GM21360 (cell line): ENCODE measurements around the gene TBC1D9.
A peak's percentile ranks its signal among the peaks of the same experiment; 100 is the strongest.
"Not testable (repeated sequence)": the region's sequence is repeated elsewhere in the genome, so short reads cannot be mapped to it uniquely, and the experiment has no call there.

Experiments used
- ATAC-seq: cut with Tn5 transposase; IDR thresholded peaks from one replicate; pipeline ENCODE4 v1.9.1; 2021; ENCODE audit warnings: mild to moderate bottlenecking, moderate library complexity; ENCODE audit not compliant: unreplicated experiment

The TBC1D9 gene

DNA sequence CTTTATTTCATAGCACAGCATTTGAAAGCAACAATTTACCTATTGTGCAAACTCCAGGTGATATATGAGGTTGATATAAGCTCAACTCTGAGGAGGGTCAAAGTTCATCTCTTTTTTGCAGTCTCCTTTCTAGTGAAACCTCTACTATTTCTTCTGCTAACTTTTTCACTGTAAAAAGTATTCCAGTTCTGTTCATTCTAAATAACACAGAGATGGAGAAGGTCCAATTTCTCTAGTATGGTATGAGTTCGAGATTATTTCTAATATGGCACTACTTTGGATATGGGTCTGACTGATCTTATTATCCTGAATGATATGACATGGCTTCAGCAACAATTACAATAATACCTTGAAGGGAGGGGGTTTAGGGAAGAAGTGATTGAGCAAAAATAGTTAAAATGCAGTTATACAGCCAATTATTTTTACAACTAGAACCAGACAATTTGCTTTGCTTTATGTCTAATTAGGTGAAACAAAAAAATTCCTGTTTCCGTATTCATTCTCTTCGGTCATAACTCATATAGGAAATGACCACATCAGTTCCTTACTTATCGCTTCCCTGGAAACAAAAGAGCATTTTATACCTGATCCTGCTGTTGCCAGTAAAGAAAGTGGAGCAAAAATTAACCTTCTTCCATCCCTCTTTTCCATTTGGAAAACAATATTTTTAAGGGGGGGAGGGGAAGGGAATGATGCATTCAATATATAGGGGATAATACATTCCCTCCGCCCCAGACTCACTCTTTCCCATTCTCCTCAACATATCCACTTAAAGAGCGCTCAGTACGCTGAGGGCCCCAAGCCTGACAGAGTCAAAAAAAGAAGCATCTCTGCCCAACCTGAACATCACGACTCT is 1.0 kb downstream of the TBC1D9 start:
- no peak for ATAC-seq

DNA sequence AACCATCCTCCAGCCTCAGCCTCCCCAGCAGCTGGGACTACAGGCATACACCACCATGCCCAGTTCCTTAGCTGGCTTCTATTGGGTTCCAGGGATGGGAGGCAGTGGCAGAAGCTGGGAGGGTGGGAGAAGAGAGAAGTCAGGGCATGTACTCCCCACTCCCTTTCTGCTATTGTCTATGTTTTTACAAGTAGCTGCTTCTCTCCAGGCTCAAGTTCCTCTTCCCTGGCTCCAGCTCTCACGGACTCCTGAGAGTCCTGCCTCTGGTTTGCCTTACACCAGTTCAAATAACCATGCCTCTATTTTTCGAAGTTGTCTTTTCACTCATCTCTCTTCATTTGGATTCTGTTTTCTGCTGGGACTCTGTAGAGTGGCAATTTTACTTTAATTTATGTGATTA is 2.9 kb downstream of the TBC1D9 start:
- ATAC-seq = no peak

DNA sequence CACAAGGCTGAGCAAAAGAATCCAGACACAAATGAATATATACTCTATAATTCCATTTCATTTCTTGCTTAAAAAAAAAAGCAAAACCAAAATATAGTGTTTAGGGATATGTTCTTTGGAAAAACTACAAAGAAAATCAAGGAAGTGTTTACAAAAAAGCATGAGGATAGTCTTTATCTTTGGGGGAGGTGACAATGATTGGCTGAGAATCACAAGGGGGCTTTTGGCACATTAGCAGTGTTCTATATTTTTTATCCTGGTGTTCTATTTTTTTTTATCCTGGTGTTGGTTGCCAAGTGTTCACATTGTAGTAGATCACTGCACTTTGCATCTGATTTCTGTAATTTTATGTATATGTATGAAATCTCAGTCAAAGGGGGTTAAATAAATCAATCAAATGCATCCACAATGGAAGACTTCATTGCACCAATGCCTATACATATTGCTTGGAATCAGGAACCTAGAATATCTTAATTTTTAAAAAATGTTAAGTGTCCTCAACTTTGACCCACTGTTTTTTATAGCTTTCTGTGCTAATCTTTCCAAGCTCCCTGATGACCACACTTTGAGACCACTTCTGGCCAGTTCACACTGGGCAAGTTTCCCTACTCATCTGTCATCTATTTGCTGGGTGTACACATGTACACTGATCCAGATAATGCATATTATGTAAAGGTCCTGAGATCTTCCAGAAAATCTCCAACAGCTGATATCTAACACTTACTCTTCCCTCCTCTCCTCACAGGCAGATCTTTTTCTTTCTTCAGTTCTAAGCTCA is 3.7 kb downstream of the TBC1D9 start:
- ATAC-seq = no peak

DNA sequence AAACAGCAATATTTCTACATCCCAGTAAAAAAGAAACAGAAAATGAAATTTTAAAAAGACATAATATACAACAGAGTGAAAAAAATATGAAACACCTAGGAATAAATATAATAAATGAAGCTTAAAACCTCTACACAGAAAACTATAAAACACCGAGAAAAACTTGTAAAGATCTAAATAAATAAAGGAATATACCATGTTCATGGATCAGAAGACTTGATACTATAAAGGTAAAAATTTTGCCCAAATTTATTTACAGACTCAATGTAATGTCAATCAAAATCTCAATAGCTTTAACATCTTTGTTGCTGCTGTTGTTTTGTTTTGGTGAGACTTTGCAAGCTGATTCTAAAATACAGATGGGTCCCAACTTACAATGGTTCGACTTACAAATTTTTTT is 5.7 kb downstream of the TBC1D9 start:
- ATAC-seq = no peak

DNA sequence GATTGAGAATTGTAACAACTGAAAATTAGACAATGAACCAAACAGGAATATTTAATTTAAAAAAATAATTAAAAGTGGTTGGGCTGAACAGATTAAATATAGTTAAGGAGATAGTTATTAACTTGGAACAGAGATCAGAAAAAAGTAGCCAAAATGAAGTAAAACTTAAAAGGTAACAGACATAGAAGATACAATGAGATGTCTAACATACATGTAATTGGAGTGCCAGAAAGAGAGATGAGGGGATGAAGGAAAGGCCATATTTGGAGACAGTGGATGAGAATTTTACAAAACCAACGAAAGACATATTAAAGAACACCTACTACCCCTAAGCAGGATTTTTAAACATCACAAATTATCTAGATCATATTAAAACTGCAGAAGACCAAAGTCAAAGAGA is 8.0 kb downstream of the TBC1D9 start:
- ATAC-seq = no peak

DNA sequence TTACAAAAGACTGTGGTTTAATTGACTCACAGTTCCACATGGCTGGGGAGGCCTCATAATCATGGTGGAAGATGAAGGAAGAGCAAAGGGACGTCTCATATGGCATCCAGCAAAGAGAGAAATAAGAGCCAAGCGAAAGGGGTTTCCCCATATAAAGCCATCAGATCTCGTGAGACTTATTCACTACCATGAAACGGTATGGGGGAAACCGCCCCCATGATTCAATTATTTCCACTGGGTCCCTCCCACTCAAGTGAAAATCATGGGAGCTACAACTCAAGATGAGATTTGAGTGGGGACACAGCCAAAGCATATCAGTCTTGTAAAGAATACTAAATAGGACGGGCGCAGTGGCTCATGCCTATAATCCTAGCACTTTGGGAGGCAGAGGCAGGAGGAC is 9.6 kb downstream of the TBC1D9 start:
- ATAC-seq = not testable (repeated sequence)

DNA sequence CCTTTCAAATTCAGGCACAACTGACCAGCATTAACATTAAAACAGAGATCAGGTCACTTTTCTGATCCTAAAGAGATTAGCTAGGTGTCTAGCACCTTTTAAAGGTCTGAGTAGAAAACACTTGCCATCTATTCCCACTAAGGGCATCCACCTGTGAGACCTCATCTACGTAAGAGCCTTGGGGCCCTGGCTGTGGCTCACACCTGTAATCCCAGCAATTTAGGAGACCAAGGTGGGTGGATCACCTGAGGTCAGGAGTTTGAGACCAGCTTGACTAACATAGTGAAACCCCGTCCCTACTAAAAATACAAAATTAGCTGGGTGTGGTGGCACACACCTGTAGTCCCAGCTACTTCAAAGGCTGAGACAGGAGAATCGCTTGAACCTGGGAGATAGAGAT is 11.8 kb downstream of the TBC1D9 start:
- no peak for ATAC-seq

DNA sequence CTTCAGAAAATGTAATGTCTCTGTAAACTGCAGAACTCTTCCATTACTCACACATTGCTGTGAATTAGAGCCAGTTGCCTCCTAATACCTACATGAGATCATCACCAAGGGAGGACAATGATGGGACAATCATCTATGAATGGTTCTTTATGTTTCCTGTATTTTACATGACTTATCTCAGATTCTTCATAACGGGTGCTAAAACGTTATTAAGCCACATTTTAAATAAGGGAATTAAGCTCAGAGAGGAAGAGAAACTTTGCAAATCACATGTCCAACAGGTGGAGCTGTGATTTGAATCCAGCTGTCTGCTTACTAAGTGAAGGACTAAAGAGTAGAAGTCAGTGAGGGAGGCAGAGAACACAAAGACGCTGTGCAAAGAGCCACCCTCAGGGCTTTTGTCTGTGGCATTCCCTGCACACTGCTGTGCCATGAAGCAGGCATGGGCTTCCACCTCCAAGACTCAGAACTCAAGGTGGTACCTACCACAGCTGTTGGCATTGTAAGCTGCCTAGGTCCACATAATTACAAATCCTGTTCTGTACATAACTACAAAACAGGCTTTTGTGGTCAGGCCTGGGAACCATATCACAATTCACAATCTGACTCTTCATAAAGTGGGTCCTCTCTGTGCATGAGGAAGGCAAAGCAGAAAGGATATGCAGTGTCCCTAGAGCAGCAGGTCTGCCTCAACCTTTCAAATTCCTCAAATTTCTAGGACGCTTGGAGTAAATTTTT is 12.8 kb downstream of the TBC1D9 start:
- ATAC-seq = peak; percentile 67

DNA sequence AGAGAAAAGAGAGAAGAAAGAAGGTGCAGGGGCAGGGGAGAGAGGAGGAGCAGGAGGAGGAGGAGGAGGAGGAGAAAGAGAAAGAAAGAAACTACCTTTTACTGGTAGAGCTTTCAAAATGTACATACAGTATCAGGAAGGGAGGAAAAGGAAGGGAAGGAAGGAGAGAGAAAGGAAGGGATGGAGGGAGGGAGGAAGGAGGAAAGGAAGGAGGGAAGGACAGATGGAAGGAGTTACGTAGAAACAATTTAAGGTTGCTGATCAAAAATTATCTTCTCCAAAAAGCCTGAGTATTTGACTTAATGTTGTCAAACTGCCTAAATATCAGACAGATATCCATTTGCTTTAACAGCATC is 13.4 kb downstream of the TBC1D9 start:
- peak; percentile 21 for ATAC-seq

DNA sequence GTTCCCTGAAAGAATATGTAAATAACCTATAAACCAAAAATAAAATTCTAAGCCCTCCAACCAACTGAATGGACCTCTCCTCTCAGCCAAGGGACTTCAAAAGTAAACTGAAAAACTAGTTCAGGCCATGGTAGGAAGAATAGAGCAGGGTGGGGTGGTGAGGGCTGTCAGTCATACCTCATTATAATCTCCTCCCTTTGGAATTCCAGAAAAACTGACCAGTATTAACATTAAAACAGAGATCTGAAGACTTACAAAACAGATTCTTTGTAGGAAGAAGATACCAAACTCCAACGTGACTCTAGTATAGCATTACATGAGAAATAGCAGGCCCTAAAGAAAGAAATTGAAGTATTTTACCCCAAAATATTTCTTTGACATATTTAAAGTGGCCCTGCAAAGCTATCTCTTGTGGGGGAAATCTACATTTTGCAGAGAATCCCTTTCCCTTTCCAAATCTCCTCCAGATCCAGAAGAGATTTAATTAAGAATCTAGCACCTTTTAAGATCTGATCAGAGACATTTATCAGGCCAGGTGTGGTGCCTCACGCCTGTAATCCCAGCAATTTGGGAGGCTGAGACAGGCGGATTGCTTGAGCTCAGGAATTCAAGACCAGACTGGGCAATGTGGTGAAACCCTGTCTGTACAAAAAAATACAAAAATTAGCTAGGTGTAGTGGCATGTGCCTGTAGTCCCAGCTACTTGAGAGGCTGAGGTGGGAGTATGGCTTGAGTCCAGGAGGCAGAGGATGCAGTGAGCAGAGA is 15.1 kb downstream of the TBC1D9 start:
- ATAC-seq = no peak

DNA sequence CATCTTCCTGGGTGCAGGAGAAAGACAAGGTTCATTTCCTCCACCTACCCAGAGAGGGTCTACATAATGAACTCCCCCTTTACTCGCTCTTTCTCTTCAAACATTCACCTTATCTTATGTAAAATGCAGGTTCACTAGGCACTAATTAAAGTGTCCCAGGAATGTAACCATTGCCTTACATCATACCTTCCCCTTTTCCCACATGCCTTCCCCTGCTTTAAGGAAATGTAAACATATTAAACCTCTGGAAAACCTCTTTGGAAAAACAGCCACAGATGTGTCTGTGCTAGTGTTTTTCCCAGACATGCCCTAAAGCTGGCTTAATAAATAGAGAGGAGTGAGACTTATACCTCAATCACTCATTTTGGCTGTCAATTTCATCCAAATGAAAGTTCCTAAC is 15.8 kb downstream of the TBC1D9 start:
- ATAC-seq = no peak

DNA sequence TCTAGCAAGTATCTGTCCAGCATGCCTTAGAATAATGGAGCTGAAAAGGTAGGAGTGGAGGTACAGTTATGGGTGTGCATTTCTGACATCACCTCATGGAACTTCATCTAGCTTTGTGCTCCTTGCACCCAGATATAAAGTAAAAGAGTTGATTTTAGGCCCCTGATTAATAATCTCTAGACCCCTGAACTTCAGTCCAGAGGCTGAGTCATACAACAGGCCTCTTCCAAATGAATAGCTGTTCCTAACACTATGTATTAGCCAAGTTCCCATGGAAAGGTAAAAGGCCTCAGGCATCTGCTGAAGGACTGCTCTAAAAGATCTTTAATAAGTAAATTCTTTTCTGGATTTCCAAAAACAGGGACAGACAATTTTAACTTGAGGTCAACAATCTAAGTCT is 16.2 kb downstream of the TBC1D9 start:
- ATAC-seq = no peak

DNA sequence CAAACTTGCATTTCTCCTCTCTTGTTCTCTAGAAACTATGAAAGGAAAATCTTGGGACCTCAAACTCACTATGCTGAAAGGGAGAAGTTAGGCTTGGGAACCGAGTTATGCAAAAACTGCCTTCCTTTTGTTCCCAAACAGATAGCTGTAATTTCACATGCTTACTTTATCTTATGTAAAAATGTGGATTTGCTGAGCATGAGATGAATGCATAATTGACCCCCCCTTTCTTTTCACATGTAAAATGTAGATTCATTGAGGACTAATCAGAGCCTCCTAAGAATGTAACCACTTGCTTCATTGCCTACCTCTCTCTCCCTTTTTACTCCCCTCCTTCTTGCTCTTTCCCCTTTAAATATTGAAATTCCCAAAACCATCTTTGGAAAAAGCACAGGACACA is 18.0 kb downstream of the TBC1D9 start:
- ATAC-seq = no peak

DNA sequence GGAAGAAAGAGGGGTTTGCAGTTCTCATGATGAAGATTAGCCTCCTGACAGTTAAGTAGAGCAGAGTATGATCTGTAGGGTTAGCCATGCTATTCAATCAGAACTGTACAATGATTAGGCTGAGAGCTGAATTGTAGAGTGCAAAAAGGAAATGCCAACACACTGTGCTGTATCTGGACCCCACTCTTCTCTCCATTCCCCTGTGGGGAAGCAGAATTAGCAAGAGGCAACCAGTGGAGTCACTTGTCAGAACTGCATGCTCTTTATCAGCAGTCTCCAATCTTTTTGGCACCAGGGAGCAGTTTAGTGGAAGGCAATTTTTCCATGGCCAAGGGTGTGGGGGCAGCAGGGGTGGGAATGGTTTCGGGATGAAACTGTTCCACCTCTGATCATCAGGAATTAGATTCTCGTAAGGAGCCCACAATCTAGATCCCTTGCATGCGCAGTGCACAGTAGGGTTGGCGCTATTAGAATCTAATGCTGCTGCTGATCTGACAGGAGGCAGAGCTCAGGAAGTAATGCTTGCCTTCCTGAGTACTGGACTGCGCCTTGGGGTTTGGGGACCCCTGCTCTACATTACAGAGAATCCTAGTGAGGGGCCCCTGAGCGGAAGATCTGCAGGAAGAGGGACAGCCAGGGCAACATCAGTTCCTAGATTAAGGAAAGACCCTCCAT is 19.4 kb downstream of the TBC1D9 start:
- ATAC-seq = no peak

DNA sequence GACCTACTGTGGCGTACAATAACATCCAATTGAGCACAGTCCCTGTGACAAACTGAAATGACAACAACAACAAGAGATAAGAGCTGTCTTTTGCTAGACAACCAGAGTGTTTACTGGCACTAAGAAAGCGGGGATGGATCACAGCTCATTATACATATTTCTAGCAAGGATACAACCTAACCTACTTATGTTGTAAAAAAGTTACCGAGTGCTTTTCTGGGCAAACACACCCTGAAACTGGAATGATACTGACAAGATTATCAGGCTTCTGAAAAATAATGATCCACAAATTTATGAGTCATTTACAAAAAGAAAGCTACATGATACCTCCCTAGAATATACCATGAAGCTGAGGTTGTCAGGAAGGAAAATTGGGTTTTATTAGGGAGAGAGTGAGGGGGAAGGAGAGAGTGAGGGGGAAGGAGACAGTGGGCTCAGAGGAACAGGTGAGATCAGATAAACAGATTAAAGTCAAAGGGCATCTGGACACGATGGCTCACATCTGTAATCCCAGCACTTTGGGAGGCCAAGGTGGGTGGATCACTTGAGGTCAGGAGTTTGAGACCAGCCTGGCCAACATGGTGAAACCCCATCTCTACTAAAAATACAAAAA is 20.3 kb downstream of the TBC1D9 start:
- no peak for ATAC-seq

DNA sequence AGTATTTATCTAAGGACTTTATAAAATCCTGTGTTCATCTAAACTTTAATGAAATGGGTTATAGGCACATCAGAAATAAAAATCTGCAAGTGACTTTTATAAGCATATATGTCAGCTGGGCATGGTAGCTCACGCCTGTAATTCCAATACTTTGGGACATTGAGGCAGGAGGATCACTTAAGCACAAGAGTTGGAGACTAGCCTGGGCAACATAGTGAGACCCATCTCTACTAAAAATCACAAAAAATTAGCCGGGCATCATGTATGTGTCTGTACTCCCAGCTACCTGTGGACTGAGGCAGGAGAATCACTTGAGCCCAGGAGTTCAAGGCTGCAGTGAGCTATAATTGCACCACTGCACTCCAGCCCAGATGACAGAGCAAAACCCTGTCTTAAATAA is 20.9 kb downstream of the TBC1D9 start:
- no peak for ATAC-seq

DNA sequence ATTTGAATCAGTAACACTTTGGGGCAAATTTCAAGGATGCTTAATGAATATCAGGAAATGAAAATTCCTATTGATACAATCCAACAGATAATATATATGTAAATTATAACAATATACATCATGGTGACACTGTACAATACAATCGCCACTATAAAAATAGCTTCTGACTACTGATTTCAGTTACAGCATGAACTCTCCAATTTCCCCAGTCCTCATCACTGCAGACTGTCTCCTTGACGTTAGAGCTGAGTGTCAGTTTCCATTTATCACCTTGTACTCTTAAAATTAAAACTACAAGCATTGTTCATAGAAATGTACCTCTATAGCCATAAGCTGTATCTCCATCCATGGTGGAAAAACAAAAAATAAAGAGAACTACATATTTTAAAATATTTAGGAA is 23.4 kb downstream of the TBC1D9 start:
- ATAC-seq = no peak

DNA sequence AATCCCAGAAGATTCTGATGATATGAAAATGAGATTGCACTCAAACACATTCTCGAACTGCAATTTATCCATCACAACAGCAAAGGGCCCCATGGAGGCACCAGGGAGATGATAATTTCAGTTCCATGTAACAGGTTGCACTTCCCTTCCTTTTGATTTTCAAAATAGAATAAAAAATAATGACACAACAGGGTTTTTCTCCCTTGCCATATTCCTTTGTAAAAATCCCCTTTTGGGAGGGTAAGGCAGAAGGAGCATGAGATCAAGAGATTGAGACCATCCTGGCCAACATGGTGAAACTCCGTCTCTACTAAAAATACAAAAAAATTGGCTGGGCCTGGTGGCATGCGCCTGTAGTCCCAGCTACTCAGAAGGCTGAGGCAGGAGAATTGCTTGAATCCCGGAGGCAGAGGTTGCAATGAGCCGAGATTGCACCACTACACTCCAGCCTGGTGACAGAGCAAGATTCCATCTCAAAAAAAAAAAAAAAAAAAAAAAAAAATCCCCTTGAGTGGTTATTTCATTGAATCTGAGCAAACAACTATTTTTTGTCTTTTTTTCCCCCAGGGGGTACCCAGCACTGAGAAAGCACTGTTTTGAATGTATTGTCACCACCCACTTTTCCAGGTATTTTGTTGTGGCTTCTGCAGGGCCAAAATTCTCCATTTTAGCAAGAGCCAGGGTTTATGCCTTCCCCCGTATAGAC is 26.7 kb downstream of the TBC1D9 start:
- no peak for ATAC-seq

DNA sequence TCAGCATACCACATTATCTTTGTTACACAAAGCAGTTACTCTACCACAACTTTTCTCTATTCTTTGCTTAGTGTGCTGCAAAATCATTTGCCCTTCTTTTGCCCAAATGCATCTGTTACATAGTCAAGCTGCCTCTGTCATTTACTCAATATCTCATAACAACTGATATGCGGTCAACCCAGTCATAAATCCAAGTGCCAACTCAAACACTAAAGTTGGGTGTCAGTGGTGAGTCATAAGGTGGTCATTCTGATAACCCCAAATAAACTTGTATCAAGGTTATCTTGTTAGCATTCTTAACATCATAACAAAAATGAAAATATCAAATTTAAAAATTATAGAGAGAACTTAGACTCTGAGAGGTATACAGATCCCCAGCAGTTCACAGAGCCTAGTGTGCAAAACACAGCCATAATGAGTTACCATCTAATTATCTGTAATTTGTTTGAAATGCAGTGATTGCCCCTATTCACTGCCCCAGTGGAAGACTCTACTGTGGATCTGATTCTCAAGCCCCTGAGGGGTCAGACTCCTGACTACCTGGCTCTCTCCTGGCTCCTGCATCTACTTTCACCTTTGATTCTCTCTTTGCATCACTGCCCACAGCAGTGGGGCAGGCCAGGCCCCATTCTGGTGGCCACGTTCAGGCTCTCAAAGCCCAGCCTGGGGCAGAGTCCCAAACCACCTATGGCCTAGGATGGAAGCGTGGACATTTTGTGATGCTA is 29.2 kb downstream of the TBC1D9 start:
- ATAC-seq = no peak
